OCI-LY7 (cell line): ENCODE data around the gene GDNF. TPM values are rescaled to one million over a fixed set of nuclear protein-coding genes. Genes with fewer than 3 reads are reported as not detected.

Source experiments
- BruUV-seq: library from RNA; stranded (reverse); fragments of 400-500 nt; replicated peaks from 2 replicates; lab custom pipeline; 2021; lab: Mats Ljungman, UMichigan
- CTCF ChIA-PET: fragments of 300-600 bp; sonication (Branson Sonifier 250); formaldehyde crosslinking; loops from one replicate; lab custom pipeline; 2022; ENCODE audit warnings: antibody characterized with exemption; ENCODE audit not compliant: unreplicated experiment; lab: Charles Lee
- POLR2A ChIA-PET: fragments of 300-600 bp; sonication (Branson Sonifier 250); formaldehyde crosslinking; loops from one replicate; lab custom pipeline; 2022; ENCODE audit warnings: antibody characterized with exemption; lab: Charles Lee
- DNase-seq: peaks from one replicate; pipeline ENCODE4 v3.0.0-alpha.2; 2015; ENCODE audit warnings: low spot score
- H2AFZ ChIP-seq: fragments of 200-600 bp; sonication (generic), shearing (Covaris generic); 2 replicates; pipeline ENCODE4 v1.6.1; 2014; ENCODE audit warnings: mild to moderate bottlenecking, antibody characterized with exemption, low read length, moderate library complexity
- H3K27ac ChIP-seq: fragments of 200-600 bp; sonication (generic); 2 replicates; pipeline ENCODE4 v1.5.1; 2014; ENCODE audit warnings: mixed run types, low read depth, mild to moderate bottlenecking, moderate library complexity, low read length, inconsistent platforms; ENCODE audit not compliant: poor library complexity, severe bottlenecking
- H3K36me3 ChIP-seq: fragments of 200-600 bp; sonication (generic); 2 replicates; pipeline ENCODE4 v1.6.1; 2014; ENCODE audit warnings: mild to moderate bottlenecking, antibody characterized with exemption, low read length, moderate library complexity, mixed read lengths; ENCODE audit not compliant: insufficient read depth
- H3K4me1 ChIP-seq: fragments of 200-600 bp; sonication (generic); 2 replicates; pipeline ENCODE4 v1.5.1; 2014; ENCODE audit warnings: mild to moderate bottlenecking, low read length; ENCODE audit not compliant: insufficient read depth, poor library complexity, severe bottlenecking
- H3K4me2 ChIP-seq: fragments of 200-600 bp; sonication (generic); 2 replicates; pipeline ENCODE4 v1.6.1; 2014; ENCODE audit warnings: mild to moderate bottlenecking, low read length
- H3K4me3 ChIP-seq: fragments of 200-600 bp; sonication (generic); 2 replicates; pipeline ENCODE4 v1.5.1; 2014; ENCODE audit warnings: mild to moderate bottlenecking, low read depth, low read length; ENCODE audit not compliant: poor library complexity, severe bottlenecking
- H3K79me2 ChIP-seq: fragments of 200-600 bp; sonication (generic); 2 replicates; pipeline ENCODE4 v1.6.1; 2016; ENCODE audit warnings: low read depth, mild to moderate bottlenecking, low read length, moderate library complexity, mixed read lengths; ENCODE audit not compliant: insufficient read depth
- H3K9me2 ChIP-seq: fragments of 200-600 bp; sonication (generic); 2 replicates; pipeline ENCODE4 v1.6.1; 2016; ENCODE audit warnings: mild to moderate bottlenecking, low read length, mixed read lengths; ENCODE audit not compliant: insufficient read depth
- H3K9me3 ChIP-seq: fragments of 200-600 bp; sonication (generic); 2 replicates; pipeline ENCODE4 v1.6.1; 2014; ENCODE audit warnings: mild to moderate bottlenecking, mixed run types, low read length, mixed read lengths
- H4K20me1 ChIP-seq: fragments of 200-600 bp; sonication (generic); 2 replicates; pipeline ENCODE4 v1.6.1; 2014; ENCODE audit warnings: mild to moderate bottlenecking, antibody characterized with exemption, low read length, moderate library complexity, mixed read lengths; ENCODE audit not compliant: insufficient read depth
- EZH2phosphoT487 ChIP-seq: fragments of 200-600 bp; sonication (generic); IDR thresholded peaks from 2 replicates; pipeline ENCODE4 v1.6.1; 2018; ENCODE audit warnings: low read depth, borderline replicate concordance, mild to moderate bottlenecking, mixed run types, antibody characterized with exemption, low read length, moderate library complexity, mixed read lengths
- intact Hi-C: fragments of 100-400 bp; cut with micrococcal nuclease; formaldehyde crosslinking; loops from one replicate; pipeline ENCODE4 v1.10.0; 2022; ENCODE audit not compliant: unreplicated experiment
- total RNA-seq, 2 experiments: library from RNA; depleted of rRNA in 1 of 2; stranded (reverse); fragments of >200 nt in 1 of 2; shearing (Covaris generic) in 1 of 2; gene quantifications; 2 replicates each; pipeline ENCODE4 v1.2.3, GENCODE V29; 2014 to 2022
- TF ChIP-seq, protein P1 (sequence below): fragments of 200-600 bp; sonication (generic); conservative IDR thresholded peaks from 2 replicates; pipeline ENCODE4 v1.5.1; 2014; ENCODE audit warnings: mild to moderate bottlenecking, antibody characterized with exemption, low read length, moderate library complexity, mixed read lengths

The GDNF gene
- total RNA-seq, 2 experiments from 2014 or later, result 0.03 TPM; not detected in 1

- no peak for DNase-seq
- Histone ChIP-seq H3K36me3 (no peaks in the 10 kb centered on the region), H3K79me2 (no peaks in the 10 kb centered on the region), H3K9me3 (no peaks in the 10 kb centered on the region), H4K20me1 (no peaks in the 10 kb centered on the region), H3K4me3 (no peak overlapping the region), H3K4me2 (no peak overlapping the region), H3K4me1 (no peaks in the 10 kb centered on the region), H3K9me2 (no peaks in the 10 kb centered on the region), H3K27ac (no peak overlapping the region), H2AFZ (no peak overlapping the region)
- no TSS peak for BruUV-seq
- CTCF ChIA-PET, result no interaction called here
- intact Hi-C loops, result no loop called here
- TF ChIP-seq, protein P1, sequence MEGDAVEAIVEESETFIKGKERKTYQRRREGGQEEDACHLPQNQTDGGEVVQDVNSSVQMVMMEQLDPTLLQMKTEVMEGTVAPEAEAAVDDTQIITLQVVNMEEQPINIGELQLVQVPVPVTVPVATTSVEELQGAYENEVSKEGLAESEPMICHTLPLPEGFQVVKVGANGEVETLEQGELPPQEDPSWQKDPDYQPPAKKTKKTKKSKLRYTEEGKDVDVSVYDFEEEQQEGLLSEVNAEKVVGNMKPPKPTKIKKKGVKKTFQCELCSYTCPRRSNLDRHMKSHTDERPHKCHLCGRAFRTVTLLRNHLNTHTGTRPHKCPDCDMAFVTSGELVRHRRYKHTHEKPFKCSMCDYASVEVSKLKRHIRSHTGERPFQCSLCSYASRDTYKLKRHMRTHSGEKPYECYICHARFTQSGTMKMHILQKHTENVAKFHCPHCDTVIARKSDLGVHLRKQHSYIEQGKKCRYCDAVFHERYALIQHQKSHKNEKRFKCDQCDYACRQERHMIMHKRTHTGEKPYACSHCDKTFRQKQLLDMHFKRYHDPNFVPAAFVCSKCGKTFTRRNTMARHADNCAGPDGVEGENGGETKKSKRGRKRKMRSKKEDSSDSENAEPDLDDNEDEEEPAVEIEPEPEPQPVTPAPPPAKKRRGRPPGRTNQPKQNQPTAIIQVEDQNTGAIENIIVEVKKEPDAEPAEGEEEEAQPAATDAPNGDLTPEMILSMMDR, result no peak
- no peak for TF ChIP-seq EZH2phosphoT487
- POLR2A ChIA-PET, result no interaction called here
Measured at GRCh38 chr5:37815913-37816312, 23.9 kb downstream of the GDNF start.

- CTCF ChIA-PET, result no interaction called here
- Histone ChIP-seq H3K9me3 (no peaks in the 10 kb centered on the region), H3K4me1 (no peaks in the 10 kb centered on the region), H4K20me1 (no peaks in the 10 kb centered on the region), H3K9me2 (no peaks in the 10 kb centered on the region), H3K27ac (no peak overlapping the region), H3K79me2 (no peaks in the 10 kb centered on the region), H3K4me3 (no peak overlapping the region), H3K36me3 (no peaks in the 10 kb centered on the region), H3K4me2 (no peak overlapping the region), H2AFZ (no peak overlapping the region)
- no peak for DNase-seq
- POLR2A ChIA-PET, result no interaction called here
- no TSS peak for BruUV-seq
- no peak for TF ChIP-seq EZH2phosphoT487
- TF ChIP-seq, protein P1, result no peak
- intact Hi-C loops, result no loop called here
Measured at GRCh38 chr5:37814699-37815098, 25.1 kb downstream of the GDNF start.

- ChIA-PET CTCF (no interaction called here), POLR2A (no interaction called here)
- Histone ChIP-seq H3K4me2 (no peak overlapping the region), H2AFZ (no peak overlapping the region), H3K27ac (no peak overlapping the region), H3K4me1 (no peaks in the 10 kb centered on the region), H3K4me3 (no peak overlapping the region), H4K20me1 (no peaks in the 10 kb centered on the region), H3K9me3 (no peaks in the 10 kb centered on the region), H3K9me2 (no peaks in the 10 kb centered on the region), H3K36me3 (no peaks in the 10 kb centered on the region), H3K79me2 (no peaks in the 10 kb centered on the region)
- DNase-seq, result no peak
- no TSS peak for BruUV-seq
- TF ChIP-seq, protein P1, result no peak
- TF ChIP-seq EZH2phosphoT487, result no peak
- intact Hi-C loops, result no loop called here
Measured at GRCh38 chr5:37812365-37812764, 27.5 kb downstream of the GDNF start.
